OCI-LY3 (cell line): ENCODE results near the gene DDA1.
"Not testable (repeated sequence)": the region's sequence is repeated elsewhere in the genome, so short reads cannot be mapped to it uniquely, and the experiment has no call there.

Source experiments
- H2AFZ ChIP-seq: fragments of 200-600, 300-600 bp; shearing (Covaris generic); 2 replicates; pipeline ENCODE4 v1.6.0; 2014; ENCODE audit warnings: antibody characterized with exemption, low read depth, low read length
- H3K27ac ChIP-seq: fragments of 200-600, 300-600 bp; sonication (generic); 2 replicates; pipeline ENCODE4 v1.5.1; 2014; ENCODE audit warnings: mild to moderate bottlenecking, low read length, moderate library complexity, mixed read lengths
- H3K27me3 ChIP-seq: fragments of 200-600, 300-600 bp; sonication (generic); 2 replicates; pipeline ENCODE4 v1.6.1; 2014; ENCODE audit warnings: low read depth, low read length, mixed read lengths
- H3K36me3 ChIP-seq: fragments of 200-600, 300-600 bp; sonication (generic); replicated peaks from 2 replicates; pipeline ENCODE3; 2014; ENCODE audit warnings: low read depth, low read length, mixed read lengths
- H3K4me1 ChIP-seq: fragments of 300-600, 200-600 bp; sonication (generic); 2 replicates; pipeline ENCODE4 v1.6.1; 2014; ENCODE audit warnings: low read length, mixed read lengths
- H3K4me2 ChIP-seq: fragments of 200-600, 300-600 bp; sonication (generic); 2 replicates; pipeline ENCODE4 v1.6.1; 2014; ENCODE audit warnings: low read length, mixed read lengths
- H3K4me3 ChIP-seq: fragments of 300-600, 200-600 bp; sonication (generic); 2 replicates; pipeline ENCODE4 v1.5.1; 2014; ENCODE audit warnings: antibody characterized with exemption, mild to moderate bottlenecking, low read length, moderate library complexity
- H3K79me2 ChIP-seq: fragments of 300-600, 200-600 bp; shearing (Covaris generic); 2 replicates; pipeline ENCODE4 v1.6.1; 2014; ENCODE audit warnings: mild to moderate bottlenecking, low read length, mixed read lengths
- H3K9ac ChIP-seq: fragments of 300-600, 200-600 bp; shearing (Covaris generic); 2 replicates; pipeline ENCODE4 v1.6.0; 2014; ENCODE audit warnings: mild to moderate bottlenecking, low read length, moderate library complexity
- H3K9me3 ChIP-seq: fragments of 200-600, 300-600 bp; shearing (Covaris generic); 2 replicates; pipeline ENCODE4 v1.6.1; 2014; ENCODE audit warnings: low read length, mixed read lengths; ENCODE audit not compliant: insufficient read depth
- H4K20me1 ChIP-seq: fragments of 200-600, 300-600 bp; sonication (generic); 2 replicates; pipeline ENCODE4 v1.6.1; 2016; ENCODE audit warnings: low read length, mixed read lengths; ENCODE audit not compliant: insufficient read depth
- CTCF ChIP-seq: fragments of 200-600, 300-600 bp; sonication (generic); IDR thresholded peaks from 2 replicates; pipeline ENCODE4 v1.5.1; 2014; ENCODE audit warnings: antibody characterized with exemption, low read length, low read depth
- EZH2phosphoT487 ChIP-seq: fragments of 200-600 bp; shearing (Covaris generic); IDR thresholded peaks from 2 replicates; pipeline ENCODE4 v1.6.1; 2018; ENCODE audit warnings: antibody characterized with exemption, mixed run types, low read depth

DDA1 gene

GRCh38 chr19:17289489-17289888, 19.9 kb upstream of the DDA1 start:
- Histone ChIP-seq H4K20me1 (no peaks in the 10 kb centered on the region), H3K79me2 (no peaks in the 10 kb centered on the region), H3K4me3 (no peak overlapping the region), H3K4me2 (no peak overlapping the region), H3K4me1 (peaks cover 5% of the 10 kb centered on the region; the same call in 1 of the 2 replicates), H3K9me3 (no peaks in the 10 kb centered on the region), H3K27ac (no peak overlapping the region), H3K9ac (no peak overlapping the region), H3K27me3 (no peaks in the 10 kb centered on the region), H3K36me3 (peaks cover 7% of the 10 kb centered on the region), H2AFZ (no peak overlapping the region)
- no peak for TF ChIP-seq CTCF
- no peak for TF ChIP-seq EZH2phosphoT487

- no peak for TF ChIP-seq EZH2phosphoT487
- TF ChIP-seq CTCF, result peak; percentile 78
- H3K9ac ChIP-seq, result peak overlapping the region; percentile 73
- no peaks in the 10 kb centered on the region for H3K27me3 ChIP-seq
- H3K36me3 ChIP-seq, result peaks cover 15% of the 10 kb centered on the region
- H3K4me1 ChIP-seq, result peaks cover 5% of the 10 kb centered on the region; the same call in 1 of the 2 replicates
- no peaks in the 10 kb centered on the region for H3K9me3 ChIP-seq
- H3K4me3 ChIP-seq, result peak overlapping the region; percentile 90
- H2AFZ ChIP-seq, result peak overlapping the region; percentile 92
- H4K20me1 ChIP-seq, result no peaks in the 10 kb centered on the region
- H3K27ac ChIP-seq, result peak overlapping the region; percentile 43
- H3K79me2 ChIP-seq, result no peaks in the 10 kb centered on the region
- H3K4me2 ChIP-seq, result peak overlapping the region; percentile 92
Observed at GRCh38 chr19:17292301-17293074, 16.9 kb upstream of the DDA1 start.

- Histone ChIP-seq H3K4me3 (no peak overlapping the region), H3K36me3 (peaks cover 21% of the 10 kb centered on the region), H3K27ac (no peak overlapping the region), H3K79me2 (no peaks in the 10 kb centered on the region), H3K9ac (no peak overlapping the region), H3K4me1 (peaks cover 5% of the 10 kb centered on the region; the same call in 1 of the 2 replicates), H3K9me3 (peaks cover 4% of the 10 kb centered on the region; the same call in 1 of the 2 replicates), H4K20me1 (no peaks in the 10 kb centered on the region), H3K4me2 (peak overlapping the region; percentile 92), H2AFZ (no peak overlapping the region), H3K27me3 (no peaks in the 10 kb centered on the region)
- TF ChIP-seq CTCF (no peak), EZH2phosphoT487 (no peak)
Observed at GRCh38 chr19:17293605-17294004, 15.8 kb upstream of the DDA1 start.

GRCh38 chr19:17294051-17294891, 15.1 kb upstream of the DDA1 start:
- H3K36me3 ChIP-seq, result peaks cover 21% of the 10 kb centered on the region
- H4K20me1 ChIP-seq, result no peaks in the 10 kb centered on the region
- H3K9ac ChIP-seq, result no peak overlapping the region
- H3K4me2 ChIP-seq, result no peak overlapping the region
- no peak overlapping the region for H3K27ac ChIP-seq
- TF ChIP-seq CTCF (no peak), EZH2phosphoT487 (no peak)
- H2AFZ ChIP-seq, result no peak overlapping the region
- no peaks in the 10 kb centered on the region for H3K27me3 ChIP-seq
- peaks cover 5% of the 10 kb centered on the region; the same call in 1 of the 2 replicates for H3K4me1 ChIP-seq
- no peak overlapping the region for H3K4me3 ChIP-seq
- peaks cover 4% of the 10 kb centered on the region; the same call in 1 of the 2 replicates for H3K9me3 ChIP-seq
- H3K79me2 ChIP-seq, result no peaks in the 10 kb centered on the region

GRCh38 chr19:17295551-17295950, 13.8 kb upstream of the DDA1 start:
- not testable (repeated sequence) for H3K4me3 ChIP-seq, H2AFZ ChIP-seq, H3K4me2 ChIP-seq, H3K9me3 ChIP-seq, H3K79me2 ChIP-seq, H3K9ac ChIP-seq, H3K27me3 ChIP-seq, H4K20me1 ChIP-seq, H3K27ac ChIP-seq, H3K4me1 ChIP-seq
- peaks cover 21% of the 10 kb centered on the region for H3K36me3 ChIP-seq
